Central memory CD8-positive, alpha-beta T cell (primary cell): ENCODE measurements around the gene WDR18.

Source experiments
- ATAC-seq: fragments of 150-1000 bp; cut with Tn5 transposase; replicated peaks from 2 replicates; pipeline ENCODE4 v1.10.0; 2022; ENCODE audit warnings: mild to moderate bottlenecking, moderate FRiP score, moderate number of reproducible peaks; ENCODE audit not compliant: poor library complexity, severe bottlenecking; ENCODE audit errors: extremely low read depth
- DNase-seq, 2 donors: peaks; one replicate each; pipeline ENCODE4 v3.0.0; 2021; ENCODE audit warnings: low spot score in 2 of 2
- H3K27ac Mint-ChIP-seq: one replicate; pipeline ENCODE4 v1.8.0; 2022; ENCODE audit warnings: low read depth, mild to moderate bottlenecking, moderate library complexity, mixed read lengths
- H3K27me3 Mint-ChIP-seq: one replicate; pipeline ENCODE4 v1.8.0; 2022; ENCODE audit warnings: mixed read lengths
- H3K36me3 Mint-ChIP-seq: one replicate; pipeline ENCODE4 v1.8.0; 2022; ENCODE audit warnings: mild to moderate bottlenecking, moderate library complexity, mixed read lengths; ENCODE audit not compliant: insufficient read depth
- H3K4me1 Mint-ChIP-seq: one replicate; pipeline ENCODE4 v1.8.0; 2022; ENCODE audit warnings: mixed read lengths
- H3K4me3 Mint-ChIP-seq: one replicate; pipeline ENCODE4 v1.8.0; 2022; ENCODE audit warnings: mild to moderate bottlenecking, moderate library complexity, mixed read lengths
- H3K9me3 Mint-ChIP-seq: one replicate; pipeline ENCODE4 v1.8.0; 2022; ENCODE audit warnings: mixed read lengths

Gene WDR18

DNA sequence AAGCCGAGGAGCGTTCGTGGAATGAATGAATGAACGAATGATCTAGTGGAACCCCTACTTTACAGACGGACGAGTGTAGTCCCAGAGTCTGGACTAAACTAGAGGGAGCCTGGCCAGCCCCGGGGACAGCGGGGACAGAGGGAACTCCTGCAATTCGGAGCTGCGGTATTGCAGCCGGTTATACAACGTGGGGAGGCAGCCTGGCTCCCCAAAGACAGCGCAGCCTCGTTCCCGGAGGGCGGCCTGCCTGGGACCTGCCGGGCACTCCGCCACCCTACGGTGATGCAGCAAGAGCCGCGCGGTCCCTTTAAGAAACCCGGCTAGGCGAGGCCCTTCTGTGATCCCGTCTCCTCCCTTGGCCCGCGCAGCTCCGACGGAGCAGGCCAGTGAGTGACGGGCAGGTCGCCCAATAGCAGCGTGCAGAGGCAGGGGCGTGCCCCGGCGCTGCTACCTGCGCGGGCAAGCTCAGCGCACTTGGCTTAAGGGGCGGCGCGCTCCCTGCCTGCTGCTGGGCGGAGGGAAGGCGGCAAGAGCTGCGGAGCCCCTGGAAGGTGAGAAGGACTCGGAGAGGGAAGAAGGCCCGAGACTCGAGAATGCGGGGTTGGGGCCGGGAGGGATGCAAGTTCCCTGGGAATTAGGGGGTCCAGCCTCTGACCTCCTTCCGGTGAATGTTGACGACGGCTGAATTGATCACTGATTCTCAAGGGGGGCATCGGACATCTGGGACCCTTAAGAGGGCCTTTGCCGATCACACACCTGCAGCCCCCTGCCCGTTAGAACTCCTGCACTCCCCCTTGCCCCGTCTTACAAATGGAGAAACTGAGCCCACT lies 55.7 kb downstream of the WDR18 start, which contains the start of gene ABCA7:
ABCA7 (plus strand) TSS at position 462 of the 830 bp plus-strand sequence. CDS start 1,255 bp downstream, outside the sequence.
- H3K27ac Mint-ChIP-seq: peak within 1 kb of the TSS; percentile 83
- peaks cover 47% of the 10 kb centered on the region for H3K4me1 Mint-ChIP-seq
- H3K27me3 Mint-ChIP-seq: no peaks in the 10 kb centered on the region
- peak; percentile 98 to 99 for DNase-seq
- peak within 1 kb of the TSS; percentile 97 for H3K4me3 Mint-ChIP-seq
- no peaks in the 10 kb centered on the region for H3K9me3 Mint-ChIP-seq
- peak; percentile 96 for ATAC-seq
- H3K36me3 Mint-ChIP-seq: peaks cover 64% of the 10 kb centered on the region

DNA sequence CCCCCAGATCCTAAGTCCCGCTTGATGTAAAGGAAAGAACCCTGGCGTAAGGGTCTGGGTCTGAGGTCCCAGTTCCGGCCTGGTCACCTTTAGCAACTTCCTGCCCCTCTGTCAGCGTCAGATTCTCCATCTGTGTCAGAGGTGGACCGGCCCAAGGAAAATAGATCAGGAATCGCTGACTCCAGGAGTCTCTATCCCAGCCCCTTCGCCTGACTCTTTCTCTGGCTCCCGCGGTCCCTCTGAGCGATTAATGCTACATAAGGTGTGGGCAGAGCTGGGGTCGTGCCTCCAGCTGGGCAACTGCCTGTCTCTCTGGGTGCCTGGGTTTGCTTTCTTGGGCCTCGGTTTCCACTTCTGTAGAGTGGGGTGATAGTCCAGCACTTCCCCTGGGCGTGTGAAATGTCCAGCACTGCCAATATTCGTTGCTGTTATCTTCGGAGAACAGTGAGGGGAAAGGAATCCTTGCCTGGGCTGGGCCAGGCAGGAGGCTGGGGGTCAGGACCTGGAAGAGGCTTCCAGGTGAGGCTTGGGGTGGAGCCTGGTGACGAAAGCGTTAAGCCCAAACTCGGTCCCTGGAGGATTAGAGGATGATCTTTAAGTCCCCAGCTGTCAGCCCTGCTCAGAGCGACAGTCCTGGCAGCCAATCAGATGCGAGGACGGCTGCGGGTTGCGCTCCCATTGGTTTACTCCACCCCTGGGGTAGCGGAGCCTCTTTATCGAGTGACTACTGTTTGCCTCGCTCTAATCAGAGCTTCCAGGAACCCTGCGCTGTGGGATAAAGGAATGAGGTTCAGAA lies 56.5 kb downstream of the WDR18 start:
- Mint-ChIP-seq H3K4me3 (peak overlapping the region; percentile 97), H3K36me3 (peaks cover 58% of the 10 kb centered on the region), H3K27ac (peak overlapping the region; percentile 83), H3K27me3 (no peaks in the 10 kb centered on the region), H3K9me3 (no peaks in the 10 kb centered on the region), H3K4me1 (peaks cover 46% of the 10 kb centered on the region)
- DNase-seq: peak; percentile 73 to 78
- peak; percentile 50 for ATAC-seq

DNA sequence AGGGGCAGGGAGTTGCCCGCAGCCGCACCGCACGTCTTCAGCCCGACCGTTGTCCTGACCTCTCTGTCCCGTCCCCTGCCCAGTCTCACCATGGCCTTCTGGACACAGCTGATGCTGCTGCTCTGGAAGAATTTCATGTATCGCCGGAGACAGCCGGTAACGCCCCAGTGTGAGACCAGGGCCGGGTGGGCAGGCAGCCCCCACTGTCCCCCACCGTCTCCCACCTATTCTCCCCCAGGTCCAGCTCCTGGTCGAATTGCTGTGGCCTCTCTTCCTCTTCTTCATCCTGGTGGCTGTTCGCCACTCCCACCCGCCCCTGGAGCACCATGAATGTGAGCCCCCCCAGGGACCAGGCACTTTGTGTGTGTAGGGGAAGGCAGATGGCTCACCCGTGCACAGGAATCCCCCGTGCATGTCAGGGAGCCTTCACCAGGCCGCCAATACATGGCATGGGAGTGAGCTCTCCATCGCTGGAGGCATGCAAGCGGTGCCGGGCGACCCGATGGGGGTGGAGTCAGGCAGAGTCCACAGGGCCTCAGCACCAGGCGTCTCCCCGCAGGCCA lies 57.2 kb downstream of the WDR18 start:
- ATAC-seq: no peak
- H3K27me3 Mint-ChIP-seq: no peaks in the 10 kb centered on the region
- no peak for DNase-seq
- peaks cover 52% of the 10 kb centered on the region for H3K36me3 Mint-ChIP-seq
- H3K9me3 Mint-ChIP-seq: no peaks in the 10 kb centered on the region
- H3K4me1 Mint-ChIP-seq: peaks cover 44% of the 10 kb centered on the region
- H3K27ac Mint-ChIP-seq: no peak overlapping the region
- peak overlapping the region; percentile 97 for H3K4me3 Mint-ChIP-seq

DNA sequence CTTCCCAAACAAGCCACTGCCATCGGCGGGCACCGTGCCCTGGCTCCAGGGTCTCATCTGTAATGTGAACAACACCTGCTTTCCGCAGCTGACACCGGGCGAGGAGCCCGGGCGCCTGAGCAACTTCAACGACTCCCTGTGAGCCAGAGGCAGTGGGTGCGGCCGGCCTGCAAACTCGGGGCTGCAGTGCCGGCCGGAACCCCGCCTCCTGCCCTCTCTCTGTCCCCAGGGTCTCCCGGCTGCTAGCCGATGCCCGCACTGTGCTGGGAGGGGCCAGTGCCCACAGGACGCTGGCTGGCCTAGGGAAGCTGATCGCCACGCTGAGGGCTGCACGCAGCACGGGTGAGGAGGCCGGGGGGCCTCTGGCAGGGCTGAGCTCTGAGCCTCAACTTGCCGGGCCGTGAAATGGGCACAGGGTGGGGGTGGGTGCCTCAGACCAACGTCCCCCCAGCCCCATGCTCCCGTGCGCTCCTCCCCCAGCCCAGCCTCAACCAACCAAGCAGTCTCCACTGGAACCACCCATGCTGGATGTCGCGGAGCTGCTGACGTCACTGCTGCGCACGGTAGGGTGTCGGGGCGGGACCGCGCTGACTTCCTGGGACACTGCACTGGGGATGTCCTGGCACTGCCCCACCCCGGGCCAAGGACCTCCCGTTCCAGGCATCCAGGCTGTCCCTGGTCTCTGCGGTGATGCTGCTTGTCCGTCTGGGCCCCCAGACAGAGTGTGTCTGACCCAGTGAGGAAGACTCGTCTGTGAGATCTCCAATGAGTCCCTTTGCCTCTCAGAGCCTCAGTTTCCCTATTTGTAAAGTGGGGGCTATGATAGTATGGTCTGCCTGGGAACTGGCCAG lies 57.9 kb downstream of the WDR18 start:
- DNase-seq: no peak
- Mint-ChIP-seq H3K36me3 (peaks cover 46% of the 10 kb centered on the region), H3K27ac (no peak overlapping the region), H3K9me3 (no peaks in the 10 kb centered on the region), H3K27me3 (no peaks in the 10 kb centered on the region), H3K4me3 (peak overlapping the region; percentile 97), H3K4me1 (peaks cover 40% of the 10 kb centered on the region)
- ATAC-seq: no peak

DNA sequence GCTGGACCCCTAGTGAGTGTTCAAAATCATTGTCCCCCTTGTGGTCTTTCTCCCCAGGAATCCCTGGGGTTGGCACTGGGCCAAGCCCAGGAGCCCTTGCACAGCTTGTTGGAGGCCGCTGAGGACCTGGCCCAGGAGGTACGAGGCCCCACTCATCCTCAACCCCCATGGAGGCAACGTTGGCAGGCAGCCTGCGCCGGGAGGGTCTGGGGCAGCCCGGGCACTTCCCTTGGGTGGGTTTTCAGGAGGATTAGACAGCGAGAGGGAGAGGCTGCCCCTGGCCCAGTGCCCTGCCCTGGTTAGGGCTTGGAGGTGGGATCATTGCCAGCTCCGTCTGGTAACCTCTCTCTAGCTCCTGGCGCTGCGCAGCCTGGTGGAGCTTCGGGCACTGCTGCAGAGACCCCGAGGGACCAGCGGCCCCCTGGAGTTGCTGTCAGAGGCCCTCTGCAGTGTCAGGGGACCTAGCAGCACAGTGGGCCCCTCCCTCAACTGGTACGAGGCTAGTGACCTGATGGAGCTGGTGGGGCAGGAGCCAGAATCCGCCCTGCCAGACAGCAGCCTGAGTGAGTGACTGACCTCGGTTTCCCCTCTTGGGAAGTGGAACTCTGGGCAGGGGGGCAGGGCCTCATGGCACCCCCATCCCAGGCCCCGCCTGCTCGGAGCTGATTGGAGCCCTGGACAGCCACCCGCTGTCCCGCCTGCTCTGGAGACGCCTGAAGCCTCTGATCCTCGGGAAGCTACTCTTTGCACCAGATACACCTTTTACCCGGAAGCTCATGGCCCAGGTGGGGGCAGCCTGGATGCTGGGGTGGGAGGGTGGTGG lies 58.8 kb downstream of the WDR18 start:
- Mint-ChIP-seq H3K4me3 (peak overlapping the region; percentile 31), H3K27ac (no peak overlapping the region), H3K9me3 (no peaks in the 10 kb centered on the region), H3K36me3 (peaks cover 38% of the 10 kb centered on the region), H3K27me3 (no peaks in the 10 kb centered on the region), H3K4me1 (peaks cover 32% of the 10 kb centered on the region)
- DNase-seq (no peak), ATAC-seq (no peak)
